Tibial nerve (tissue), 4 donors: ENCODE data around the gene TRIL. TPM values are rescaled to one million over a fixed set of nuclear protein-coding genes. Genes with fewer than 3 reads are reported as not detected.

Source experiments
- DNase-seq, 2 donors: peaks; one replicate each; pipeline ENCODE4 v3.0.0-alpha.2; 2019; ENCODE audit warnings: low spot score in 2 of 2
- H3K27ac ChIP-seq, 4 donors: fragments of 200-600 bp; sonication (generic) in 3 of 4; one replicate each; pipeline ENCODE4 v1.5.1; 2017 to 2019; ENCODE audit warnings: mild to moderate bottlenecking in 1 of 4
- H3K27me3 ChIP-seq, 2 donors: fragments of 200-600 bp; sonication (generic) in 1 of 2; one replicate each; pipeline versions ENCODE4 v1.5.1 to v1.6.0; 2017 to 2019
- H3K36me3 ChIP-seq, 3 donors: fragments of 200-600 bp; sonication (generic); one replicate each; pipeline ENCODE4 v1.5.1; 2018 to 2019
- H3K4me1 ChIP-seq, 4 donors: fragments of 200-600 bp; sonication (generic) in 3 of 4; one replicate each; pipeline ENCODE4 v1.5.1; 2017 to 2019
- H3K4me3 ChIP-seq, 4 donors: fragments of 200-600 bp; sonication (generic) in 3 of 4; one replicate each; pipeline ENCODE4 v1.5.1; 2017 to 2019; ENCODE audit warnings: mild to moderate bottlenecking in 1 of 4, moderate library complexity in 1 of 4
- H3K9me3 ChIP-seq, 4 donors: fragments of 200-600 bp; sonication (generic) in 3 of 4; one replicate each; pipeline ENCODE4 v1.5.1; 2017 to 2019
- EP300 ChIP-seq, 2 donors: sonication (generic); formaldehyde crosslinking; IDR thresholded peaks; one replicate each; pipeline ENCODE4 v1.6.1; 2017; ENCODE audit warnings: antibody characterized with exemption in 2 of 2, mild to moderate bottlenecking in 1 of 2
- POLR2A ChIP-seq, 2 donors: fragments of 450-650 bp; IDR thresholded peaks; one replicate each; pipeline ENCODE4 v1.6.1; 2017; ENCODE audit warnings: antibody characterized with exemption in 2 of 2, mild to moderate bottlenecking in 2 of 2, moderate library complexity in 2 of 2
- WGBS, 2 donors: methylation state at CpG; one replicate each; pipeline ENCODE4 v1.1.5; 2018; 5-methylcytosine and 5-hydroxymethylcytosine counted together
- total RNA-seq, 4 donors: library from RNA; depleted of rRNA; stranded (reverse); fragments of >200 nt; gene quantifications; one replicate each; pipeline ENCODE4 v1.1.0, GENCODE V29; 2016
- TF ChIP-seq, protein P1 (sequence below), 5 experiments: fragments of 200-600 bp in 3 of 5; fragments of 450-650 bp in 2 of 5; sonication (generic) in 3 of 5; IDR thresholded peaks; one replicate each; pipeline ENCODE4 v1.5.1; 2016 to 2019; ENCODE audit warnings: antibody characterized with exemption in 5 of 5, mild to moderate bottlenecking in 3 of 5, moderate library complexity in 2 of 5

TRIL gene
- total RNA-seq, 4 donors from 2014 or later: 1.2 to 2.8 (median 2.4) TPM

DNA sequence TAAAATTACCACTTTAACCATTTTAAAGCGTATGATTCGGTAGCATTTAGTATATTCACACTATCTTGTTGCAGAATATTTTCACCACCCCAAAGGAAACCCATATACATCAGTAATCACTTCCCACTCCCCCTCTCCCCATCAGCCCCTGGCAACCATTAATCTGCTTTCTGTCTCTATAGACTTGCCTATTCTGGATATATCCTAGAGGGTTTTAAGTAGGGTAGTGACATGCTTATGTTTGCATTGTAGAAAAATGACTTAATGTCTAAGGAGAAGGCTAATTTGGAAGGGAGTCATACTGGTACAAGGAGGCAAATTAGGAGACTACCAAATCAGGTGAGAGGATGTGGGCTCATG, 42.6 kb upstream of the TRIL start:
- no peak for DNase-seq
- TF ChIP-seq POLR2A (IDR thresholded peaks at IDR 0.05) (no peak), EP300 (IDR thresholded peaks at IDR 0.05) (no peak)
- TF ChIP-seq, protein P1, sequence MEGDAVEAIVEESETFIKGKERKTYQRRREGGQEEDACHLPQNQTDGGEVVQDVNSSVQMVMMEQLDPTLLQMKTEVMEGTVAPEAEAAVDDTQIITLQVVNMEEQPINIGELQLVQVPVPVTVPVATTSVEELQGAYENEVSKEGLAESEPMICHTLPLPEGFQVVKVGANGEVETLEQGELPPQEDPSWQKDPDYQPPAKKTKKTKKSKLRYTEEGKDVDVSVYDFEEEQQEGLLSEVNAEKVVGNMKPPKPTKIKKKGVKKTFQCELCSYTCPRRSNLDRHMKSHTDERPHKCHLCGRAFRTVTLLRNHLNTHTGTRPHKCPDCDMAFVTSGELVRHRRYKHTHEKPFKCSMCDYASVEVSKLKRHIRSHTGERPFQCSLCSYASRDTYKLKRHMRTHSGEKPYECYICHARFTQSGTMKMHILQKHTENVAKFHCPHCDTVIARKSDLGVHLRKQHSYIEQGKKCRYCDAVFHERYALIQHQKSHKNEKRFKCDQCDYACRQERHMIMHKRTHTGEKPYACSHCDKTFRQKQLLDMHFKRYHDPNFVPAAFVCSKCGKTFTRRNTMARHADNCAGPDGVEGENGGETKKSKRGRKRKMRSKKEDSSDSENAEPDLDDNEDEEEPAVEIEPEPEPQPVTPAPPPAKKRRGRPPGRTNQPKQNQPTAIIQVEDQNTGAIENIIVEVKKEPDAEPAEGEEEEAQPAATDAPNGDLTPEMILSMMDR (IDR thresholded peaks at IDR 0.05): no peak
- Histone ChIP-seq H3K27me3 (no peaks in the 10 kb centered on the region), H3K27ac (no peak overlapping the region), H3K36me3 (no peaks in the 10 kb centered on the region), H3K4me1 (peaks cover 0 to 23% (median 0%) of the 10 kb centered on the region in 4 donors), H3K9me3 (no peaks in the 10 kb centered on the region), H3K4me3 (no peak overlapping the region)
- WGBS, 2 donors: 72 to 91% methylated on average over 2 of the region's 2 CpGs

DNA sequence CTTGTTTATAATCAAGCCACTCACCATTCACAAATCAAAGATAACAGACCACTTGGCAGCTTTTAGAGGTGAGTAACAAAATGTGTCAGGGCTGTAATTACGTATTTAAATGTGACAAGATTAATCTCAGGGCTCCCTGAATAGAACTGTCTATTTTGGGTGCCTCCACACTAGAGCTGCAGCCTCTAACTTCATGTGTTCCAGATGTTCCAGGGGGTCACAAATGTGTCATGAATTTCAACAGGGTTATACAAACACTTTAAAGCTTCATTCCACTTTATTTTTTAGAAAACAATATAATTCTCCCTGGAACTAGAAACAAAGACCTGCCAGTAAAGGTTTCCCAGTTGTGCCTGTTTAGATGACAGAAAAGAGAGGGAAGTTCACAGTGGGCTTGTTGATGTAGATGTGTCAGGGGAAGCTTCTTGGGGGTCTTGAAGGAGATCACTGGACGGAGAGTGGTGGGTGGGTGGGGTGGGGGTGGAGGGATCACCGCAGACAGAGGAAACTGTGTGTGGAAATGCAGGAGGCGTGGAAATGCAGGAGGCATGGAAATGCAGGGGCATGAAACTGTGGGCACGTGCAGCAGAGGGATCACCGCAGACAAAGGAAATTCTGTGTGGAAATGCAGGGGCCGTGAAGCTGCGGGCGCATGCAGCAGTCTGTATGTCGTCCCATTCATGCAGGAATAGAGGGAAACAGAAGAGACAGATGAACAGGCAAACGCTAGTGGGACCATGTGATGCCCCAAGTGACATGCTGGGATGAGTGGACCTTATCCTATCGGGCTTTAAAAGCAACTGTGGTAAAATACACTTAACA, 42.0 kb upstream of the TRIL start:
- H3K9me3 ChIP-seq: no peaks in the 10 kb centered on the region
- no peaks in the 10 kb centered on the region for H3K27me3 ChIP-seq
- no peak overlapping the region for H3K4me3 ChIP-seq
- WGBS, 2 donors: 43 to 44% methylated on average over 12 of the region's 12 CpGs
- no peaks in the 10 kb centered on the region for H3K36me3 ChIP-seq
- TF ChIP-seq, protein P1 (IDR thresholded peaks at IDR 0.05): no peak
- no peak for TF ChIP-seq EP300 (IDR thresholded peaks at IDR 0.05)
- no peak for TF ChIP-seq POLR2A (IDR thresholded peaks at IDR 0.05)
- peaks cover 0 to 23% (median 0%) of the 10 kb centered on the region in 4 donors for H3K4me1 ChIP-seq
- DNase-seq: no peak
- H3K27ac ChIP-seq: no peak overlapping the region

DNA sequence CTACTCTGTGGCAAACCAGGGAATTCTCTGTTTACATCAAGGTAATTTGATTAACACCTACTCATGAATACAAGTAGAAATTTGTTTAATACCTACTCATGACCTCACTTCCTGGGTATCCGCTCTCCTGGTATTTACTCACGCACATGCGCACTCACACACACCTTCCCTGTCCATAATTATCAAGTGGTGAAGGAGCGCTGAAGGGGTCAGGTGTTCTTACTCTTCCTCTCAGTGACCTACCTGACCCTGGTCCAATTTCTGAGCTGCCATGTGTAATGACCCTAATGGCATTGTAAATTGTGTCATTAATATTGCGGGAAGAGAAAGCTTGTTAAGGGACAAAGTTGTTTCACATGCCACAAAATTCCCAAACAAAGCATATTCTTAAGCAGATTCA, 41.3 kb upstream of the TRIL start:
- no peaks in the 10 kb centered on the region for H3K36me3 ChIP-seq
- H3K27me3 ChIP-seq: no peaks in the 10 kb centered on the region
- DNase-seq: no peak
- TF ChIP-seq EP300 (IDR thresholded peaks at IDR 0.05) (no peak), POLR2A (IDR thresholded peaks at IDR 0.05) (no peak)
- TF ChIP-seq, protein P1 (IDR thresholded peaks at IDR 0.05): no peak
- no peak overlapping the region for H3K27ac ChIP-seq
- H3K9me3 ChIP-seq: no peaks in the 10 kb centered on the region
- H3K4me1 ChIP-seq: peaks cover 0 to 23% (median 0%) of the 10 kb centered on the region in 4 donors
- no peak overlapping the region for H3K4me3 ChIP-seq
- WGBS, 2 donors: 90 to 95% methylated on average over 5 of the region's 5 CpGs

DNA sequence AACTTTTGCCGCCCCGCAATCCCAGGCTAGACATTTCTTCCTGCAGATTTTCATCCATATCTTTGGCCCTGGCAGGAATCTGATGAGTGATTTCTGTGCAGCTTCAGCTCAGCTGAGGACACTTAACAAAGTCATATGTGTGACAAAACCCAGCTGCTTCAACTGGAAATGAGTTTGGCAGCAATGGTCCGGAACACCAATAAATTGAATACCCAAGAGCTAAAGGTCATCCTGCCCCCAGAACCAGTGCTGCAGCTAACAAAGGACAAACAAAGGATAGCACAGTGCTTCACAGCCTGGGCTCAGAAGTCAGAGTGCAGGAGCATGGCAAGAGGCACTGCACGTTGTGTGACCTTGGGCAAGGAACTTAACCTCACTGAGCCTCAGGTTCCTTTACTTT, 40.0 kb upstream of the TRIL start:
- no peaks in the 10 kb centered on the region for H3K36me3 ChIP-seq
- no peaks in the 10 kb centered on the region for H3K27me3 ChIP-seq
- TF ChIP-seq, protein P1 (IDR thresholded peaks at IDR 0.05): no peak
- TF ChIP-seq EP300 (IDR thresholded peaks at IDR 0.05): no peak
- no peak for TF ChIP-seq POLR2A (IDR thresholded peaks at IDR 0.05)
- WGBS, 2 donors: 24 to 45% methylated on average over 4 of the region's 4 CpGs
- no peak overlapping the region for H3K27ac ChIP-seq
- H3K4me1 ChIP-seq: peaks cover 0 to 23% (median 0%) of the 10 kb centered on the region in 4 donors
- no peak for DNase-seq
- H3K4me3 ChIP-seq: no peak overlapping the region
- no peaks in the 10 kb centered on the region for H3K9me3 ChIP-seq

DNA sequence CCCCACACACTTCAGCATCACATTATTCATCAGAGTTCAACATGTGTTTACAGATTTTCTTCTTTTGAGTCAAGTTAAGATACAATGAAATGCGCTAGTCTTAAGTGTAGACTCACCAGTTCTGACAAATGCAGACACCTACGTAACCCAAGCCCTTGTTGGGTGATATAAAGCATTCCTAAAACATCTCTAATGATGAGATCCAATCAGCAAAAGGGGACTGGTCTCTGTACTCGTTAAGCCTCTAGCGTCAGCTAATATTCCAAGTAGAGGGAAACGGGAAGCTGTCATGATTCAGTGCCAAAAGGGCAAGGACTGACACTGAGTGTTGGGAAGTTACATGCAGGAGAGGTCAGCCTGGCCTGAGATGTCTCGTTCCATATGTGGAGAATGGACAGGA, 38.7 kb upstream of the TRIL start:
- H3K9me3 ChIP-seq: no peaks in the 10 kb centered on the region
- DNase-seq: no peak

More for the DNA sequence above, 38.7 kb upstream of the TRIL start:
- 69 to 72% methylated on average over 6 of the region's 6 CpGs for WGBS, 2 donors
- Histone ChIP-seq H3K4me1 (peaks cover 0 to 23% (median 0%) of the 10 kb centered on the region in 4 donors), H3K36me3 (no peaks in the 10 kb centered on the region), H3K27ac (no peak overlapping the region), H3K27me3 (no peaks in the 10 kb centered on the region), H3K4me3 (no peak overlapping the region)
- no peak for TF ChIP-seq EP300 (IDR thresholded peaks at IDR 0.05)
- no peak for TF ChIP-seq POLR2A (IDR thresholded peaks at IDR 0.05)
- TF ChIP-seq, protein P1 (IDR thresholded peaks at IDR 0.05): no peak
